Activated naive CD4-positive, alpha-beta T cell treated with anti-CD3 and anti-CD28 coated beads for 36 hours (primary cell): ENCODE measurements around the gene NPM1. TPM values are rescaled to one million over a fixed set of nuclear protein-coding genes. Genes with fewer than 3 reads are reported as not detected.
"Not testable (repeated sequence)": the region's sequence is repeated elsewhere in the genome, so short reads cannot be mapped to it uniquely, and the experiment has no call there.

ENCODE experiments used
- CTCF ChIA-PET: fragments of 350-600 bp; sonication (Branson Sonifier 250); formaldehyde crosslinking; loops from one replicate; lab custom pipeline; 2021; ENCODE audit warnings: antibody characterized with exemption; lab: Charles Lee
- DNase-seq: peaks from one replicate; pipeline ENCODE4 v3.0.0-alpha.2; 2020
- H3K27ac Mint-ChIP-seq: one replicate; pipeline ENCODE4 v1.8.0; 2021; ENCODE audit warnings: mild to moderate bottlenecking, mixed read lengths
- H3K27me3 Mint-ChIP-seq: one replicate; pipeline ENCODE4 v1.8.0; 2021; ENCODE audit warnings: low read depth, mixed read lengths
- H3K36me3 Mint-ChIP-seq: one replicate; pipeline ENCODE4 v1.8.0; 2021; ENCODE audit warnings: low read depth, mixed read lengths
- H3K4me1 Mint-ChIP-seq: one replicate; pipeline ENCODE4 v1.8.0; 2021; ENCODE audit warnings: low read depth, mixed read lengths
- H3K4me3 Mint-ChIP-seq: one replicate; pipeline ENCODE4 v1.8.0; 2021; ENCODE audit warnings: mild to moderate bottlenecking, moderate library complexity, mixed read lengths
- H3K9me3 Mint-ChIP-seq: one replicate; pipeline ENCODE4 v1.8.0; 2021; ENCODE audit warnings: mixed read lengths
- intact Hi-C: fragments of 100-400 bp; cut with micrococcal nuclease; formaldehyde crosslinking; loops from one replicate; pipeline ENCODE4 v1.15.1; 2023
- total RNA-seq, 2 experiments: library from RNA; stranded (reverse); gene quantifications; one replicate each; pipeline ENCODE4 v1.2.3, GENCODE V29; 2021

NPM1 gene
- total RNA-seq, 2 experiments from 2014 or later: 3,194 to 3,467 TPM

DNA sequence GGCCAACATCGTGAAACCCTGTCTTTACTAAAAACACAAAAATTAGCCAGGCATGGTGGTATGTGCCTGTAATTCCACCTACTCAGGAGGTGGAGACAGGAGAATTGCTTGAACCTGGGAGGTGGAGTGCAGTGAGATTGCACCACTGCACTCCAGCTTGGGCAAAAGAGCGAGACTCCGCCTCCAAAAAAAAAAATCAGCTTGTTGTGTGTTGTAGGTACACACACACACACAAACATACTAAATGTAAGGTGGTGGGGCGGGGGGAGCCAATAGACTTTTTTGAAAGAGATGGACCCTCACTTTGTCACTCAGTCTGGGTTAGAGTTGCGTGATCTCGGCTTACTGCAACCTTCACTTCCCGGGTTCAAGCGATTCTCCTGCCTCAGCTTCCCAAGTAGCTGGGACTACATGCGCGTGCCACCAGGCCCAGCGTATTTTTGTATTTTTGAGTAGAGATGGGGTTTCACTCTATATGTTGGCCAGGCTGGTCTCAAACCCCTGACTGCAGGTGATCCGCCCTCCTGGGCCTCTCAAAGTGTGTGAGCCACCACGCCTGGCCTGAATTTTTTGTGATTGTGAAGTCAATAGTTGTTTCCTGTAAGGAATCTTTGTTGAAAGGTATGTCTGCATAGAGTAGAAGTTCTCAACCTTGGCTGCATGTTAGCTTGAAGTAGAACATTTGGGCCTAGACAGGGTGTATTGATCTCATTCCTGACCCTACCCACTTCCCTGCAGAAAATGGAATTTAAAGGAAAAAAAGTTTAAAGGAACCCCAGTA lies 13.7 kb downstream of the NPM1 start:
- CTCF ChIA-PET: interaction anchor here (1.3 kb wide), 1 partner anchor 9 kb away, joined by 3 read pairs; no protein-coding TSS in a partner anchor
- no peak for DNase-seq
- no peak overlapping the region for H3K4me3 Mint-ChIP-seq
- no peak overlapping the region for H3K27ac Mint-ChIP-seq
- H3K36me3 Mint-ChIP-seq: peaks cover 65% of the 10 kb centered on the region
- no peaks in the 10 kb centered on the region for H3K9me3 Mint-ChIP-seq
- peaks cover 51% of the 10 kb centered on the region for H3K4me1 Mint-ChIP-seq
- intact Hi-C loops: no loop called here
- H3K27me3 Mint-ChIP-seq: no peaks in the 10 kb centered on the region

DNA sequence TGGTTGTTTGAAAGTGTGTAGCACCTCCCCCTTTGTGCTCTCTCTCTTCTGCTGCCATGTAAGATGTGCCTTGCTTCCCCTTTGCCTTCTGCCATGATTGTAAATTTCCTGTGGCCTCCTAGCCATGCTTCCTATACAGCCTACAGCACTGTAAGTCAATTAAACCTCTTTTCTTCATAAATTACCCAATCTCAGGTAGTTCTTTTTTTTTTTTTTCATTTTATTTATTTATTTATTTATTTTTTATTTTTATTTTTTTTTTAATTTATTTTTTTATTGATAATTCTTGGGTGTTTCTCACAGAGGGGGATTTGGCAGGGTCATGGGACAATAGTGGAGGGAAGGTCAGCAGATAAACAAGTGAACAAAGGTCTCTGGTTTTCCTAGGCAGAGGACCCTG lies 15.1 kb downstream of the NPM1 start:
- intact Hi-C loops, CTCF ChIA-PET, H3K27me3 Mint-ChIP-seq, DNase-seq, H3K4me3 Mint-ChIP-seq, H3K9me3 Mint-ChIP-seq, H3K27ac Mint-ChIP-seq: not testable (repeated sequence)
- peaks cover 54% of the 10 kb centered on the region for H3K4me1 Mint-ChIP-seq
- peaks cover 65% of the 10 kb centered on the region for H3K36me3 Mint-ChIP-seq

DNA sequence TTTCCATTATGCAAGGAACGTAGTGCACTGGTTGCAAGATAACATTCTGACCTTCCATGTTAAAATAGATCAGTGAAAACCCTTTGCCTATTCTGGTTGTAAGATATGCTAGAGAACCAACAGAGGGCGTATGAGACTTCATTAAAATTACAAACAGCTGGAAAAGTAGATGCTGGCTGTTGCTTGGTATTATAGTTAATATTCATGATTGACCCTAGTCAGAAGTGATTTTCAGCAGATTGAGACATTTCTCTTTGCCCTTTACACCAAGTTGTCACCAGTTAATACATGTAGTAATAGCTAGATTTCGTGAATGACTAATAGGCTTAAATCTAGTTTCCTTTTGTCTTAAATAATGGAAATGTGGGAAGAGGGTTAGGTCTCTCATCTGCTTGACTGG lies 18.0 kb downstream of the NPM1 start:
- CTCF ChIA-PET: interaction anchor here (0.6 to 2.4 kb wide), 3 partner anchors 9 to 13 kb away, joined by 4 to 9 read pairs (median 6); partner anchors contain the start of gene FGF18
- intact Hi-C loops: loop anchor here (2.0 kb wide), 1 partner anchor 17 kb away; no protein-coding TSS in a partner anchor
- Mint-ChIP-seq H3K9me3 (no peaks in the 10 kb centered on the region), H3K27ac (no peak overlapping the region), H3K4me1 (peaks cover 50% of the 10 kb centered on the region), H3K4me3 (no peak overlapping the region), H3K27me3 (no peaks in the 10 kb centered on the region), H3K36me3 (peaks cover 61% of the 10 kb centered on the region)
- DNase-seq: no peak

DNA sequence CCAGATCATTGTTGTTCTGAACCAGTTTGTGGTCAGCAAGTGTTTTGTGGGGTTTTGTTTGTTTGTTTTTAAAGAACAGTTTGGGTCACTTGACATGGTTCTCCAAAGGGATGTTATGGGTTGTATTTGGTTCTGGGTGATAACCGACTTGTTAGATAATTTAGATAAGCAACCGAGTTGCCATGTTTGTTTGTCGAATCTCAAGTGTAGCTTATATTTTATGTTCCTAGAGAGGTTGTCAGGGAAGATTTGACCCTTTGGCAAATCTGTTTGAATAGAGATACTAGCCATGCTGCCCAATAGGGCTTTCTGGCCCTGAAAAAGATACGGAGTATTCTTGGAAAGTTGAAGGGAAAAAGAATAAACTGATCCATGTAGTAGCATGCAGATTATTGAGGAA lies 19.6 kb downstream of the NPM1 start:
- Mint-ChIP-seq H3K4me1 (peaks cover 43% of the 10 kb centered on the region), H3K27me3 (no peaks in the 10 kb centered on the region), H3K36me3 (peaks cover 61% of the 10 kb centered on the region), H3K27ac (no peak overlapping the region), H3K9me3 (no peaks in the 10 kb centered on the region), H3K4me3 (no peak overlapping the region)
- CTCF ChIA-PET: no interaction called here
- intact Hi-C loops: loop anchor here (2.0 kb wide), 1 partner anchor 18 kb away; no protein-coding TSS in a partner anchor
- no peak for DNase-seq

DNA sequence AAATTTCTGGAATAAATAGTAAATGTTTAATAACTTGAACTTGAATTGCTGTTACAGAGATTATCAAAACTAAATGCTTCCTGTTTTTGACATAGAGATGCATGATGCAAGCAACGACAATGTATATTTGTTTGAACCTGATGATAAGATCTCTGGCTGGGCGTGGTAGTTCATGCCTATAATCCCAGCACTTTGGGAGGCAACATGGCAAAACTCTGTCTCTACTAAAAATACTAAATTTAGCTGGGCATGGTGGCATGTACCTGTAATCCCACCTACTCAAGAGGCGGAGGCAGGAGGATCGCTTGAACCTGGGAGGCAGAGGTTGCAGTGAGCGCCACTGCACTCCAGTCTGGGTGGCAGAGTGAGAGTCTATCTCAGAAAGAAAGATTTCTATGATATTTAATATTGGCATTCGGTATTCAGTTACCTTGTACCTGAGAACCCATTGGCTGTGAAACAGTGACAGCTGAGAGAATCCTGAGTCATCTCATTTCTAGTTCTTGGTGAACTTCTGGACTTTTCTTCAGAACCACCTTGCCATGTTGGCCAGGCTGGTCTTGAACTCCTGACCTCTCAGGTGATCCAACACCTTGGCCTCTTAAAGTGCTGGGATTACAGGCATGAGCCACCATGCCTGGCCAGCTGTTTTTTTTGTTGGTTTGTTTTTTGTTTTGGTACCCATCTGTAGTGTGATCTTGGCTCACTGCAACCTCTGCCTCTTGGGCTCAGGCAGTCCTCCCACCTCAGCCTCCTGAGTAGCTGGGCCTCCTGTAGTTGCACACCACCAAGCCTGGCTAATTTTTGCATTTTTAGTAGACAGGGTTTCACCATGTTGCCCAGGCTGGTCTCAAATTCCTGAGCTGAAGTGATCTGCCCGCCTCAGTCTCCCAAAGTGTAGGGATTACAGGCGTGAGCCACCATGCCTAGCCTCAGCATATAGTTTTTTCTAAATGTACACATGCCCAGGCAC lies 21.8 kb downstream of the NPM1 start:
- H3K9me3 Mint-ChIP-seq: no peaks in the 10 kb centered on the region

DNA sequence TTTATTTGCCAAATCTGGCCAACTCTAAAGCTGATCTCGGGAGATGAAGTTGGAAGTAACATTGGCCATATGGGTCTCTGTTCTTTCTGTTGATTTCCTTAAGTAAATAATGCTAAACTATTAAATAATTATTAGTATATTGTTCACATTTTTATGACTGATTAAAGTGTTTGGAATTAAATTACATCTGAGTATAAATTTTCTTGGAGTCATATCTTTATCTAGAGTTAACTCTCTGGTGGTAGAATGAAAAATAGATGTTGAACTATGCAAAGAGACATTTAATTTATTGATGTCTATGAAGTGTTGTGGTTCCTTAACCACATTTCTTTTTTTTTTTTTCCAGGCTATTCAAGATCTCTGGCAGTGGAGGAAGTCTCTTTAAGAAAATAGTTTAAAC lies 22.5 kb downstream of the NPM1 start:
- Mint-ChIP-seq H3K4me1 (peaks cover 38% of the 10 kb centered on the region), H3K27ac (peak overlapping the region; percentile 41), H3K4me3 (no peak overlapping the region), H3K9me3 (no peaks in the 10 kb centered on the region), H3K27me3 (no peaks in the 10 kb centered on the region), H3K36me3 (peaks cover 61% of the 10 kb centered on the region)
- no peak for DNase-seq
- intact Hi-C loops: loop anchor here (10.0 kb wide), 1 partner anchor 875 kb away; the partner anchor contains the start of gene UBTD2
- CTCF ChIA-PET: interaction anchor here (2.0 kb wide), 1 partner anchor 9 kb away, joined by 6 read pairs; the partner anchor contains the start of gene FGF18

More for the DNA sequence above, 21.8 kb downstream of the NPM1 start:
- Mint-ChIP-seq H3K27me3 (no peaks in the 10 kb centered on the region), H3K4me3 (no peak overlapping the region), H3K4me1 (peaks cover 41% of the 10 kb centered on the region), H3K36me3 (peaks cover 64% of the 10 kb centered on the region), H3K27ac (peak overlapping the region; percentile 80)
- CTCF ChIA-PET: interaction anchor here (2.0 kb wide), 1 partner anchor 10 kb away, joined by 6 read pairs; the partner anchor contains the start of gene FGF18
- no peak for DNase-seq
- intact Hi-C loops: loop anchor here (10.0 kb wide), 1 partner anchor 875 kb away; the partner anchor contains the start of gene UBTD2

DNA sequence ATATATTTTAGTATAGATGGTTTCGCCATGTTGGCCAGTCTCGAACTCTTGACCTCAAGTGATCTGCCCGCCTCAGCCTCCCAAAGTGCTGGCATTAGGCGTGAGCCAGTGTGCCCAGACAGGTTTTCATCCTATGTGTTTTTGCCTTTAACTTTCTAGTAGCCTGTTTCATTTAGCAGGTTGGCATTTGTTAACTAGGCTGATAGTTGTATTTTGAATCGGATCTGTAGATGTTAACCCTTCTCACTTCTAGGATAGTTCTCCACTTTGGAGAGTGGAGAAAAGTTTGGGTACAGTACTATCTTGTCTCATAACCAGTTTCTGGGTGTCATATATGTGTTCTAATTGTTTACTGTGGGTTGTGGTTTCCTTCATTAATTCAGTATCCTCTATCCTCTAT lies 24.5 kb downstream of the NPM1 start:
- H3K4me3 Mint-ChIP-seq: no peak overlapping the region
- no peak overlapping the region for H3K27ac Mint-ChIP-seq
- no peaks in the 10 kb centered on the region for H3K27me3 Mint-ChIP-seq
- intact Hi-C loops: loop anchor here (10.0 kb wide), 1 partner anchor 873 kb away; the partner anchor contains the start of gene UBTD2
- peaks cover 43% of the 10 kb centered on the region for H3K36me3 Mint-ChIP-seq
- H3K9me3 Mint-ChIP-seq: no peaks in the 10 kb centered on the region
- DNase-seq: no peak
- H3K4me1 Mint-ChIP-seq: peaks cover 19% of the 10 kb centered on the region
- CTCF ChIA-PET: no interaction called here

DNA sequence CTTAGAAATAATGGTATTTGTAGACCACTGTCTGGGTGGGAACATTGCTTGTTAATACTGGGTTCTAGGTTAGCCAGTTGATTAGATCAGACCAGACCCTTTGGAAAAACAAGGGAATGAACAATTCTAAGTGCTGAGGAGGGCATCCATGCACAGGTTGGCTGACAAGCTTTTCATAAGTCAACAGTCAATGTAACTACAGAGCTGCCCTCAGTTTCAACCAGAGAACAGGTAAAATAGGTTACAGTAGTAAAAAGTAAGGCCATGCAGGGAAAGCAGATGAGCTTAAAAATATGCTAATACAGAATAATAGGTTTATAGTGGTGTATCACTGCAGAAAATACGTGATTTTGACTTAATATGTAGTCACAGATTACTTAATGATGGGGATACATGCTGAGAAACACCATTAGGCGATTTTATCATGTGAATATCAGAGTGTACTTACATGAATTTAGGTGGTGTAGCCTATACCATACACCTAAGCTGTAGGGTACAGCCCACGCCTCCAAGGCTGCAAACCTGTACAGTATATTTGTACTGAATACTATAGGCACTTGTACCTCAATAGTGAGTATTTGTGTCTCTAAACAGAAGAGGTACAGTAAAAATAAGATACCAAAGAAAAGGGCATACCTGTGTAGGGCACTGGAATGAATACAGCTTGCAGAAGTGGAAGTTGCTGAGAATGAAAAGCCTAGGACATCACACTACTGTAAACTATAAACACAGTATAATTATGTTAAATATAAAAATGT lies 25.7 kb downstream of the NPM1 start:
- no peak for DNase-seq
- peaks cover 32% of the 10 kb centered on the region for H3K36me3 Mint-ChIP-seq
- no peaks in the 10 kb centered on the region for H3K27me3 Mint-ChIP-seq
- no peak overlapping the region for H3K27ac Mint-ChIP-seq
- intact Hi-C loops: loop anchor here (10.0 kb wide), 1 partner anchor 871 kb away; the partner anchor contains the start of gene UBTD2
- H3K9me3 Mint-ChIP-seq: no peaks in the 10 kb centered on the region
- H3K4me3 Mint-ChIP-seq: no peak overlapping the region
- H3K4me1 Mint-ChIP-seq: peaks cover 7% of the 10 kb centered on the region
- CTCF ChIA-PET: interaction anchor here (0.8 kb wide), 1 partner anchor 646 kb away, joined by 3 read pairs; no protein-coding TSS in a partner anchor

DNA sequence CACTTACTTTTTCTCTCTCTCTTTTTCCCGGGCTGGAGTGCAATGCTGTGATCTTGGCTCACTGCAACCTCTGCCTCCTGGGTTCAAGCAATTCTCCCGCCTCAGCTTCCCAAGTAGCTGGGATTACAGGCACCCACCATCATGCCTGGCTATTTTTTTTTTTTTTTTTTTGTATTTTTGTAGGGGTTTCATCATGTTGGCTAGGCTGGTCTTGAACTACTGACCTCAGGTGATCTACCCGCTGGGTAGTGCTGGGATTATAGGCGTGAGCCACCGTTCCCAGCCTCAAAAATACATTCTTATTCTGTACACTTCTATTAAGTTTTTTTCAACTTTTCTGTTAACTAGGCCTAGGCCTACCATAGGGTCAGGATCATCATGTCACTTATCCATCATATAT lies 26.3 kb downstream of the NPM1 start:
- H3K27ac Mint-ChIP-seq, H3K4me3 Mint-ChIP-seq, H3K4me1 Mint-ChIP-seq, H3K27me3 Mint-ChIP-seq, H3K9me3 Mint-ChIP-seq, DNase-seq: not testable (repeated sequence)
- intact Hi-C loops: loop anchor here (10.0 kb wide), 1 partner anchor 871 kb away; the partner anchor contains the start of gene UBTD2
- CTCF ChIA-PET: interaction anchor here (0.8 kb wide), 1 partner anchor 646 kb away, joined by 3 read pairs; no protein-coding TSS in a partner anchor
- peaks cover 27% of the 10 kb centered on the region for H3K36me3 Mint-ChIP-seq

DNA sequence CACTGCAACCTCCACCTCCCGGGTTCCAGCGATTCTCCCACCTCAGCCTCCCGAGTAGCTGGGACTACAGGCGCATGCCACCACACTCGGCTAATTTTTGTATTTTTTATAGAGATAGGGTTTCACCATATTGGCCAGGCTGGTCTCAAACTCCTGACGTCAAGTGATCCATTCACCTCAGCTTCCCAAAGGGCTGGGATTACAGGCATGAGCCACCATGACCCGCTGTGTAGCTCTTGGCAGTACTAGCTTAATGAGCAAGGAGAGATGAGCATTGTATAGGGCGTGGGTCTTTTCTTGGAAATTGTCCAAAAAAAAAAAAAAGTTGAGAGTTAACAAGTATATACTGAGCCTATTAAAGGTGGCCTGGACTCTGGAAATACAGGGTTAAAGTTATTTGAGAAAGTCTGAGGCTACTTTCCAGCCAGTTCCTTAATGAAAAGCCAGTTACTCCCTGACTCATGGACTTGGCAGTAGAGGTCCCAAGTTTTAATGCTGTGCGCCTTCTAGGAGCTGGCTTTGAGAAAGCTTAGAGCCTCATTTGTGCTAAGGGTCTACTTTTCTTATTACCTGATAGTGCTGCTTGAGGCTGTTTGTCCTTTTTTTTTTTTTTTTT lies 27.6 kb downstream of the NPM1 start:
- H3K27me3 Mint-ChIP-seq: peaks cover 6% of the 10 kb centered on the region
- DNase-seq: no peak
- peaks cover 7% of the 10 kb centered on the region for H3K4me1 Mint-ChIP-seq
- no peak overlapping the region for H3K27ac Mint-ChIP-seq
- peaks cover 20% of the 10 kb centered on the region for H3K36me3 Mint-ChIP-seq
- no peaks in the 10 kb centered on the region for H3K9me3 Mint-ChIP-seq
- intact Hi-C loops: loop anchor here (10.0 kb wide), 1 partner anchor 870 kb away; the partner anchor contains the start of gene UBTD2
- H3K4me3 Mint-ChIP-seq: no peak overlapping the region
- CTCF ChIA-PET: interaction anchor here (0.6 to 1.4 kb wide), 4 partner anchors 116 to 547 kb away, joined by 3 to 4 read pairs (median 3); no protein-coding TSS in a partner anchor
